HL-60/S4 treated with retinoic acid at 250 ng/mL for 4 days and 3 days (cell line): Measurements from ENCODE around the gene RSU1.

ENCODE experiments used
- in situ Hi-C: fragments of 300-500 bp; cut with MboI; formaldehyde crosslinking; loops from 2 replicates; pipeline ENCODE4 v1.7.0; 2022; ENCODE audit warnings: low sequenced_read_pairs

The RSU1 gene

DNA sequence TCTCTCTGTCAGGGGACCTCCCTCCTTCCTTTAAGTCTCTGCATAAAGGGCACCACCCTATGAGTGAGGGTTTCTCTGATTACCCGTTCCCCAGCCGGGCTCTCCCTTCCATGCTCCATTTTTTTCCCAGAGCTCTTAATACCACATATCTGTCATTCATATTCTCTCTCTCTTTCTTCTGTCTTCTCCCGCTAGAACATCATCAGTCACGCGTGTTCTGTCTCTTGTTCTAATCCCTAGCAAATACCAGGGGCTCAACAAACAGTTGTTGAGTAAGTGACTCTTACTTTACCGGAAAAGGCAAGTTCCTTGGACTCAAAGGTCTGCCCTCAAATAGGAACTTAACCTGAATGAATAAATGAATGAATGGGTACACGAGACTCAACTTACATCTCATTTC is 68.5 kb downstream of the RSU1 start:
- in situ Hi-C loops, result no loop called here

DNA sequence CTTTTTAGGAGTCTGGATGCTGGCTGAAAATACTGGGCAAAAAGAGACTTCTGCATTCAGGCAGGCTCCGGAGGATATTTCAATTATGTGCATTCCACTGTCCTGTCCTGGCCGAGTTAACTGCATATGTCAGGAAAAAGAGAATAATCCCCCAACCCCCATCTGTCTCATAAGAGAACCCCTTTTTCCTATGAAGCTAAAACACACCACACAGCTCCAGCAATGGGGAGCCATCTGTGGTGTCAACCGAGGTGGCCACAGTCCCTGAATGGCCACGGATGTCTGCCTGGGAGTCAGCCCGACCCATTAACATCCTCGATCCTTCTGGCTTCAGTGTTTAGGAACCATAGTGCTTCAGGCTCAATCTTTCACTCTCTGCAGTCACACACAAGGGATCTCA is 70.4 kb downstream of the RSU1 start:
- in situ Hi-C loops, result no loop called here

DNA sequence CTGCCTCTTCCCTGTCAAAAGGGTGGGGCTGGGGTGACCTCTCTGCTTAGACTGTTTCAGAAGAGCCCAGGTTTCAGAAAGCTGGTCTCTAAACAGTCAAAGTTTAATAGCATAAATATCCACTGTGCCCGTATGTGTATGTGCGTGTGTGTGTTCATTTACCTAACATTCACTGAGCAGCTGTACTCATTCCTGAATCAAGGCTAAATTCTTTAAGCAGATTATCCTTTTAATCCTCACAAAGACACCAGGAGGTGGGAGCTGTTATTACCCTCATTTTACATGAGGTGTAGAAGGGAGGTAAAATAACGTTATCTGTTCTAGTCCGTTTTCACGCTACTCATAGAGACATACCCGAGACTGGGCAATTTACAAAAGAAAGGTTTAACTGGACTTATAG is 72.2 kb downstream of the RSU1 start:
- in situ Hi-C loops, result no loop called here

- in situ Hi-C loops, result no loop called here
These were observed 74.9 kb downstream of the RSU1 start for GRCh38 chr10:16742165-16742960.

GRCh38 chr10:16741540-16741939 is 75.7 kb downstream of the RSU1 start:
- in situ Hi-C loops, result no loop called here

DNA sequence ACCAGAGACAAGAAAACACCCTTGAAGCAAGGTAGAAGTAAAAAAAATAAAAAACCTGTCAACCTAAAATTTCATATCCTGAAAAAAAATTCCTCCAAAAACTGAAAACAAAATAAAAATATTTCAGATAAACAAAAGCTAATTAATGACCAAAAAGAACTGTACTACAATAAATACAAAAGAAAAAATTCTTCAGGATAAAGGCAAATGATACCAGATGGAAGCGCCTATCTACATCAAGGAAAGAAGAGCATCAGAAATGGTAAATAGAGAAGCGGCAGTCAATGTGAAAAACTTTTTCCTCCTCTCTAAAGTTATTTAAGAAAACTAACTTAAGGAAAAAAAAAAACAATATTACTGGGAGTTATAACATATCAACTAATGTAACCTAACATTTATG is 79.8 kb downstream of the RSU1 start:
- in situ Hi-C loops, result no loop called here

GRCh38 chr10:16735671-16736070 is 81.6 kb downstream of the RSU1 start:
- in situ Hi-C loops, result no loop called here

DNA sequence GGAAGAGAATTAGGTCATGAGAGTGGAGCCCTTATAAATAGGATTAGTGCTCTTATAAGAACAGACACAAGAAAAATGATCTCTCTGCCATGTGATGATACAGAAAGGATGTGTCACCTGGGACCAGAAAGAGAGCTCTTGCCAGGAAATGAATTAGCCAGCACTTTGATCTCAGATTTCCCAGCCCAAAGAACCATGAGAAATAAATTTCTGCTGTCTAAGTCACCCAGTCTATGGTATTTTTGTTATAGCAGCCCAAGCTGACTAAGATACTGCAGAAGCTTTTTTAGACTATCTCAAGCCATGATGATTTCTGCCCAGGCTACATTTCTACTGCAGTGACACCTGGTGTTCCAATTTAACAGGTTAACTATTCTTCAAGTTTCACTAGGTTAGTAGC is 84.8 kb downstream of the RSU1 start:
- in situ Hi-C loops, result no loop called here

- in situ Hi-C loops, result no loop called here
These were observed 89.0 kb downstream of the RSU1 start for GRCh38 chr10:16728266-16728665.

DNA sequence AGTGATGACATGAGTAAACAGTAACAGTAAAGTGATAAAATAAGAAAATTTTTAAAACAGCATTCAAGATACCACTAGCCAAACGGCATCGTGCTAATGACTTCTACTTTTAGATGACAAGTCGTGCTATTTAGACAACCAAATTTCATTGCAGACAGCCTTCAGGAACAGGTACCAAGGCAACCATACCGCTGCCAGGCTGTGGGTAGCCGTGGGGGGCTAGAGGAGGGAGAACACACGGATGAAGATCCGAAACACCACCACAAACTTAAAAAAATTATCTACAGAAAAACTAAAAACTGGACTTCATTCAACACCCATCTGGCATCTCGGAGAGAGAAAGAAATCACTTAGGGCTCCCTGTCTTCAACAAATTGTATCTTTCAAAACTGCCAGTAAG is 89.6 kb downstream of the RSU1 start:
- in situ Hi-C loops, result no loop called here

- in situ Hi-C loops, result no loop called here
These were observed 92.7 kb downstream of the RSU1 start for GRCh38 chr10:16724509-16724908.

GRCh38 chr10:16720812-16721211 is 96.4 kb downstream of the RSU1 start:
- in situ Hi-C loops, result no loop called here

DNA sequence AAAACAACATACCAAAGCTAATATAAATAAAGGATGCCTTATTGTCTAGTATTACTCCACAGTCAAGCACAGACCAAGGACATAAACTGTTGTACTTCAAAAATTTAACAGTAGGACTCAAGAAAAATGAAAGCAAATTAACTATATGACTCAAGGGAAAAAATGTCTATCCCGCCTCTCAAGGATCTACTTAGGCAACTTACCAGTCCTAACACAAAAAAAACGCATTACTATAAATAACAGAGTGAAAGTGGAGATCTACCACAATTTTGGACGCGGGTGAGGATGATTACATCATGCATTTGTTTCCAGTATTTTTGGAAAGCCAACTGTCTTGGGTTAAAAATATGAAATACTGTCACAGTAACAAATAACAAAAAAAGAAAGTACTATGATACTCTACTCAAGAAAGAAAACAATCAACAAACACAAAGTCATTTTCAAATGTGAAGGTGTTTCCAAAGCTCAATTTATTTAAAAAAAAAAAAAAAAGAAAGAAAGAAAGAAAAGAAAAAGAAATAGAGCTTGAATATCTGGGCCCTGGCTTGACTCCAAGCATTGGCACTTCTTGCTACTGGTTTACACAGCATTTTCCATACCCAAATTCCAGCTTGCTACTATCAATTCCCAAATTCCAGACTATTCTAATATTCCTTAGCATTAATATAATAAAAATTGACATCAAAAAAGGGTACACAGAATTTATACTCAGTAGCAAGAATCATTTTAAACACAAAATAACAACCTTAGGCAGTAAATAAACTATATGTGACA is 99.4 kb downstream of the RSU1 start:
- in situ Hi-C loops, result no loop called here

GRCh38 chr10:16716051-16716450 is 101.2 kb downstream of the RSU1 start:
- in situ Hi-C loops, result no loop called here

DNA sequence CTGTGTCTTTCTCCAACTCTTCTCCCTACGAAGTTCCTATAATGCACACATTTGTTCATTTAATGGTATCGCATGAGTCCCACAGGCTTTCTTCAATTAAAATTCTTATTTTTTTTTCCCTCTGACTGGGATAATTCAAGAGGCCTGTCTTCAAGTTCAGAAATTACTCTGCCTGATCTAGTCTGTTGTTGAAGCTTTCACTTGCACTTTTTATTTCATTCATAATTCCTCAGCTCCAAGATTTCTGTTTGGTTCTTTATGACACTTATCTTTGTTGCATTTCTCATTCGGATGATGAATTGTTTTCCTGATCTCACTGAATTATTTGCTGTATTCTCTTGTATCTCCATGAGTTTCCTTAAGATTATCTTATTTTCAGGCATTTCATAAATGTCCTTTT is 103.9 kb downstream of the RSU1 start:
- in situ Hi-C loops, result no loop called here

DNA sequence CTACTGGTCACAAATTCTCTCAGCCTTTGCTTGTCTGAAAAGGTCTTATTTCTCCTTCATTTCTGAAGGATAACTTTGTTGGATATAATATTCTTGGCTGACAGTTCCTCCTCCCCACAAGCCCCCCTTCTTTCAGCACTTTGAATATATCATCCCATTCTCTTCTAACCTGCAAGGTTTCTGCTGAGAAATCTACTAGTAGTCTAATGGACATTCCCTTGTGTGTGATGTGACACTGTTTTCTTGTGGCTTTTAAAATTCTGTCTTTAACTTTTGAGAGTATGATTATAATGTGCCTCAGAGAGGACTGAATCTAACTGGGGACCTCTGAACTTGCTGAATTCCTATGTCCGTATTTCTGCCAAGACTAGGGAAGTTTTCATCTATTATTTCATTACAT is 104.3 kb downstream of the RSU1 start:
- in situ Hi-C loops, result no loop called here

DNA sequence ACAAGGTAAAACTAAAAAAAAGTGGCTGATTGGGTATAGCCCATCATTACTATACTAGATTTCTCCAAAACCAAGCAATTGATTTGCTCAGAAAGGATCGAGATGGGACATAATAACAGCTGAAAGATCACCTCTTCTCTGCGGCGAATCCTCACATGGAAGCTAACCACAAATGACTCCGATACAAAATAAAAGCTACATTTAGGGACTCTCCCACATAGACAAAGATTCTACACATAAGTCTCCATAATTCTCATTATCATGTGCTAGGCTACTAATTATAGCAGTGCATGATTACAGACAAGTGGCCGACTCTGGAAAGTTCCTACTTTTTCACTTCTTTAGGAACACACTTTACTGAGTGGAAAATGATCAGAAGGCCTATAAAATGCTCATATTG is 116.9 kb downstream of the RSU1 start:
- in situ Hi-C loops, result no loop called here

DNA sequence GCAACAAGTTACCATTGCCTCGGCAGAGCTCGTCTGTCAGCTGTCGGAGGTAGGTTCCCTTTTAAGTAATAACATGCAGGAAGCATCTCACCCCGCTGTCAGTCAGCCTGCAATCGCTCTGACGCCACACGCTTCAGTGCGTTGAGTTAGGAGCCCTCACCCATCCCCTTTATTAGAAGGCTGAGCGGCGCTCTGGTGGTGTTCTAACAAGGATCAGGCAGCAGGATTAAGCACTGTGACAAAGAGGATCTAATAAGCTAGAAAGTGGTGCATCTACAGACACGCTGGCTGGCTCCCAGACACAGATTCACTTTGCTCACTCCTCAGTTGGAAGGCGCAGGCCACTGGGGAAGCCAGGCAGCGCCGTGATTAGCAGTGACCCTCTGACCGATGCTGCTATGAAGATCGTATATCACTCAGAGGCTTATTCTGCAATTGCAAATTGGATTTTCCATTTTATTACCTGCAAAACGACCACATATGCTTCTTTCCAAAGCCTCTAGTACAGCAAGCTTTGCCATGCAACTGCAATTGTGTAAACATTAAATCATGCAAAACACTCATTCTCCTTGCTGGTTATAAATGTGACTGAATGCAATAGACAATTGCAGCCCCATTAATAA is 117.7 kb downstream of the RSU1 start:
- in situ Hi-C loops, result no loop called here

GRCh38 chr10:16698461-16698860 is 118.8 kb downstream of the RSU1 start:
- in situ Hi-C loops, result no loop called here

- in situ Hi-C loops, result no loop called here
These were observed 126.8 kb downstream of the RSU1 start for GRCh38 chr10:16690417-16690816.

GRCh38 chr10:16689696-16690095 is 127.5 kb downstream of the RSU1 start:
- in situ Hi-C loops, result no loop called here

DNA sequence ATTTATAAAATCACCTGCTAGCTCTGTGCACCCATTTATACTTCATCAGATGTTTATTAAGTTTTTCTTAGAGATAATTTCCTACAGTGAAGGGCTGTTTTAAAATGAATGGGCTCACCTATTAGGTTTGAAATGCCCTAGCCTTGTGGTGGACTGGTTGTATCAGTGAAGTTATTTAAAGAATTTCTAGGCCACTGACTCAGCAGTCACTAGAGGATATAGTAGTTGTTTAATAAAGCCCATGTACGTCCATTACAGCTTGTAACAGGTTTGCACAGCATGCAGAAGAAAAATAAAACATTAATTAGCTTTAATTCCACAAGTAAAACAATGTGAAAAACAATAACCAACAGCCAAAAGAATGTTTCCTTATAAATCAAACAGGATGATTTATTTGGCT is 128.0 kb downstream of the RSU1 start:
- in situ Hi-C loops, result no loop called here
